K562 (cell line): ENCODE results near the gene PYCR2. TPM values are rescaled to one million over a fixed set of nuclear protein-coding genes. Genes with fewer than 3 reads are reported as not detected.

Source experiments
- ATAC-seq: fragments of 200-7000 bp; cut with Tn5 transposase; 3 replicates; pipeline ENCODE4 v1.9.1; 2020; ENCODE audit warnings: moderate library complexity
- BruUV-seq: library from RNA; stranded (reverse); fragments of 400-500 nt; replicated peaks from 2 replicates; lab custom pipeline; 2021; lab: Mats Ljungman, UMichigan
- CTCF ChIA-PET: fragments of 300-600 bp; formaldehyde crosslinking; extraction: SDS; loops from one replicate; lab custom pipeline; 2021; ENCODE audit warnings: low intra/inter-chr PET ratio; lab: Yijun Ruan, JAX
- POLR2A ChIA-PET: fragments of 300-600, 350-650 bp; sonication (Branson Sonifier 250); formaldehyde crosslinking; extraction: SDS; loops from one replicate; lab custom pipeline; 2021; ENCODE audit warnings: antibody characterized with exemption, inconsistent platforms; lab: Yijun Ruan, JAX
- DNase-seq, 4 experiments: peaks; one replicate each; pipeline versions ENCODE4 v3.0.0 to v3.0.0-alpha.2; 2011 to 2018; ENCODE audit warnings: low spot score in 3 of 4, mixed read lengths in 3 of 4; ENCODE audit errors: extremely low read depth in 1 of 4
- FAIRE-seq: peaks from 2 replicates; lab custom pipeline; 2011; peaks lifted over from hg19 to GRCh38; lab: Jason Lieb, UNC
- H2AFZ ChIP-seq: 2 replicates; pipeline ENCODE4 v1.6.0; 2011; ENCODE audit warnings: low read depth, low read length, control low read depth, inconsistent platforms
- H3K27ac ChIP-seq: fragments of 200-600 bp; 3 replicates; pipeline ENCODE4 v1.8.0; 2011; ENCODE audit warnings: low read depth, mild to moderate bottlenecking, control low read depth, inconsistent platforms, low read length, moderate library complexity, mixed read lengths; ENCODE audit errors: extremely low read depth
- H3K27me3 ChIP-seq, 2 experiments: fragments of 300-600 bp in 1 of 2; 2 replicates in 1 of 2; 3 replicates in 1 of 2; pipeline versions ENCODE4 v1.6.0 to v1.8.0; 2011; ENCODE audit warnings: inconsistent platforms in 2 of 2, low read length in 2 of 2, mild to moderate bottlenecking in 1 of 2, mixed read lengths in 1 of 2, moderate library complexity in 1 of 2; ENCODE audit not compliant: control insufficient read depth in 2 of 2, insufficient read depth in 2 of 2
- H3K36me3 ChIP-seq: fragments of 300-600 bp; 3 replicates; pipeline ENCODE4 v1.8.0; 2011; ENCODE audit warnings: mild to moderate bottlenecking, low read length, inconsistent platforms; ENCODE audit not compliant: control insufficient read depth, insufficient read depth
- H3K4me1 ChIP-seq, 2 experiments: fragments of 200-600 bp in 1 of 2; replicated peaks in 1 of 2; 2 replicates in 1 of 2; 3 replicates in 1 of 2; pipeline versions ENCODE4 v1.5.1 to v1.8.0; 2011; ENCODE audit warnings: inconsistent platforms in 2 of 2, low read length in 2 of 2, mild to moderate bottlenecking in 1 of 2, mixed read lengths in 1 of 2, moderate library complexity in 1 of 2; ENCODE audit not compliant: control insufficient read depth in 2 of 2, insufficient read depth in 2 of 2
- H3K4me2 ChIP-seq: 2 replicates; pipeline ENCODE4 v1.6.1; 2011; ENCODE audit warnings: low read length, control low read depth, inconsistent platforms, mixed read lengths; ENCODE audit not compliant: insufficient read depth
- H3K4me3 ChIP-seq: fragments of 200-600 bp; sonication (generic), shearing (Covaris generic); 2 replicates; pipeline ENCODE4 v1.5.1; 2016; ENCODE audit warnings: control low read depth, inconsistent platforms
- H3K79me2 ChIP-seq: fragments of 200-600 bp; 3 replicates; pipeline ENCODE4 v1.8.0; 2011; ENCODE audit warnings: low read length, inconsistent platforms; ENCODE audit not compliant: control insufficient read depth, insufficient read depth
- H3K9ac ChIP-seq, 2 experiments: 2 replicates each; pipeline versions ENCODE4 v1.6.0 to v1.6.1; 2011; ENCODE audit warnings: low read depth in 2 of 2, low read length in 2 of 2, control low read depth in 1 of 2, inconsistent platforms in 1 of 2, mild to moderate bottlenecking in 1 of 2, mixed read lengths in 1 of 2; ENCODE audit not compliant: insufficient read depth in 1 of 2
- H3K9me1 ChIP-seq: one replicate; pipeline ENCODE4 v1.6.0; 2011; ENCODE audit warnings: inconsistent platforms, mild to moderate bottlenecking, low read length, moderate library complexity; ENCODE audit not compliant: control insufficient read depth, insufficient read depth
- H3K9me3 ChIP-seq: replicated peaks from 2 replicates; pipeline ENCODE4 v1.5.1; 2011; ENCODE audit warnings: low read depth, low read length, inconsistent platforms; ENCODE audit not compliant: control insufficient read depth, insufficient read depth
- H4K20me1 ChIP-seq: replicated peaks from 2 replicates; pipeline ENCODE4 v1.6.1; 2011; ENCODE audit warnings: low read length, inconsistent platforms, mixed read lengths; ENCODE audit not compliant: control insufficient read depth, insufficient read depth
- CBFA2T3 ChIP-seq: fragments of 450-650 bp; IDR thresholded peaks from 2 replicates; pipeline ENCODE4 v1.6.1; 2017
- CREM ChIP-seq: IDR thresholded peaks from 2 replicates; pipeline ENCODE4 v1.6.1; 2014; ENCODE audit warnings: antibody characterized with exemption, low read depth
- EP300 ChIP-seq: IDR thresholded peaks from 2 replicates; pipeline ENCODE4 v1.6.1; 2012; ENCODE audit warnings: low read length, improper control_type of control experiment
- FOXJ2 ChIP-seq: fragments of 200-800 bp; sonication (Bioruptor generic); IDR thresholded peaks from 2 replicates; pipeline ENCODE4 v1.6.1; 2016; ENCODE audit warnings: missing genetic modification characterization, missing compliant biosample characterization
- NFE2 ChIP-seq: IDR thresholded peaks from 2 replicates; pipeline ENCODE4 v1.6.1; 2014; ENCODE audit warnings: antibody characterized with exemption, low read depth
- TCF3 ChIP-seq: sonication (generic); formaldehyde crosslinking; IDR thresholded peaks from 2 replicates; pipeline ENCODE4 v1.4.0; 2020; ENCODE audit warnings: mild to moderate bottlenecking, missing genetic modification reagents
- ZBTB7A ChIP-seq: IDR thresholded peaks from 2 replicates; pipeline ENCODE4 v1.6.1; 2011; ENCODE audit warnings: low read depth, mild to moderate bottlenecking, low read length, moderate library complexity, borderline replicate concordance; ENCODE audit not compliant: control insufficient read depth
- ZNF592 ChIP-seq: fragments of 450-650 bp; IDR thresholded peaks from 2 replicates; pipeline ENCODE4 v1.6.1; 2017; ENCODE audit warnings: antibody characterized with exemption, mild to moderate bottlenecking
- WGBS: fragments of 100-300 bp; shearing (Covaris generic); methylation state at CpG from one replicate; pipeline ENCODE4 v1.1.6; 2016; ENCODE audit warnings: low coverage, mixed read lengths; ENCODE audit not compliant: insufficient coverage; ENCODE audit errors: missing lambda C conversion rate; 5-methylcytosine and 5-hydroxymethylcytosine counted together
- in situ Hi-C: fragments of 300-500 bp; cut with MboI; formaldehyde crosslinking; loops from 4 replicates; pipeline ENCODE4 v1.15.0; 2018; ENCODE audit warnings: inconsistent platforms, mixed read lengths
- intact Hi-C: fragments of 100-400 bp; cut with micrococcal nuclease; formaldehyde crosslinking; loops from 2 replicates; pipeline ENCODE4 v1.14.2; 2022
- polyA plus RNA-seq, 8 experiments: library from polyadenylated mRNA; depleted of rRNA in 4 of 8; stranded (reverse) in 5 of 8; unstranded in 3 of 8; fragments of >200 nt; fragmentation: Nextera tagmentation in 2 of 8; fragmentation: Illumina TruSeq in 1 of 8; extraction: Ambion mirVana in 2 of 8; extraction: Trizol in 1 of 8; gene quantifications; 2 replicates each; pipeline versions ENCODE4 v1.2.1 to v1.2.3, GENCODE V29; 2011 to 2014; ENCODE audit warnings: inconsistent platforms in 1 of 8, missing spikeins in 1 of 8
- total RNA-seq, 7 experiments: library from RNA; depleted of rRNA in 6 of 7; stranded (reverse); fragments of >200 nt in 6 of 7; fragmentation: Illumina TruSeq in 2 of 7; extraction: Trizol in 2 of 7; gene quantifications; 2 replicates each; pipeline versions ENCODE4 v1.2.1 to v1.2.3, GENCODE V29; 2011 to 2021; ENCODE audit warnings: low replicate concordance in 1 of 7
- TF ChIP-seq, protein P1 (sequence below), 2 experiments: fragments of 200-800 bp in 1 of 2; sonication (Bioruptor generic) in 1 of 2; sonication (generic) in 1 of 2; formaldehyde crosslinking in 1 of 2; IDR thresholded peaks in 1 of 2; conservative IDR thresholded peaks in 1 of 2; 2 replicates each; pipeline versions ENCODE4 v1.5.0 to v1.6.1; 2016 to 2020; ENCODE audit warnings: missing compliant biosample characterization in 1 of 2, missing genetic modification characterization in 1 of 2, missing genetic modification reagents in 1 of 2
- TF ChIP-seq, protein P2 (sequence below): fragments of 450-650 bp; conservative IDR thresholded peaks from 2 replicates; pipeline ENCODE4 v1.6.1; 2016; ENCODE audit warnings: missing genetic modification characterization, low read depth, mild to moderate bottlenecking, missing compliant biosample characterization, moderate library complexity
- TF ChIP-seq, protein P3 (sequence below), 2 experiments: fragments of 450-650 bp in 1 of 2; sonication (generic) in 1 of 2; formaldehyde crosslinking in 1 of 2; IDR thresholded peaks in 1 of 2; conservative IDR thresholded peaks in 1 of 2; 2 replicates each; pipeline versions ENCODE4 v1.6.1 to v1.8.1; 2016 to 2023; ENCODE audit warnings: mild to moderate bottlenecking in 2 of 2, moderate library complexity in 2 of 2, inconsistent platforms in 1 of 2, missing genetic modification reagents in 1 of 2

Gene PYCR2
- total and polyA plus RNA-seq, 9 of the 15 experiments (the other 6 are each of a cell fraction or from before 2014, with no cell fraction given) = 5.5 to 219 (median 127) TPM

- Histone ChIP-seq H3K9ac (peak overlapping the region; percentile 9 to 66; a peak in 3 of 4 replicates), H3K79me2 (no peaks in the 10 kb centered on the region), H3K36me3 (no peaks in the 10 kb centered on the region), H3K4me2 (0 out of 2 replicates have a peak overlapping the region, but pooled peaks have one; percentile 16), H3K27me3 (no peaks in the 10 kb centered on the region), H3K9me3 (no peaks in the 10 kb centered on the region), H3K27ac (no peak overlapping the region; the same call in 2 of the 3 replicates), H3K4me3 (no peak overlapping the region), H3K9me1 (no peaks in the 10 kb centered on the region), H3K4me1 (peaks cover 15 to 20% of the 10 kb centered on the region in 2 experiments), H2AFZ (peak overlapping the region; percentile 62; the same call in 1 of the 2 replicates), H4K20me1 (no peaks in the 10 kb centered on the region)
- ATAC-seq (peak; percentile 50), DNase-seq (peak; percentile 73 to 78 (median 74)), FAIRE-seq (no peak)
- WGBS = 24% methylated on average over 4 of the region's 4 CpGs
- CTCF ChIA-PET = no interaction called here
- in situ Hi-C loops = no loop called here
- POLR2A ChIA-PET = interaction anchor here (0.7 to 2.1 kb wide), 3 partner anchors 10 to 86 kb away, joined by 3 to 8 read pairs (median 3); partner anchors contain the start of gene LEFTY1
- intact Hi-C loops = no loop called here
- no TSS peak for BruUV-seq
- TF ChIP-seq EP300 (peak; percentile 33; the same call in 1 of the 2 replicates), CREM (0 out of 2 replicates have a peak, but pooled peaks have one; percentile 27), CBFA2T3 (peak; percentile 69), ZNF592 (peak; percentile 37; the same call in 1 of the 2 replicates), TCF3 (CRISPR knock-in tag) (peak; percentile 28; the same call in 1 of the 2 replicates), ZBTB7A (peak; percentile 51; the same call in 1 of the 2 replicates), NFE2 (peak; percentile 15; the same call in 1 of the 2 replicates), FOXJ2 (tag) (no peak)
- TF ChIP-seq, protein P1, sequence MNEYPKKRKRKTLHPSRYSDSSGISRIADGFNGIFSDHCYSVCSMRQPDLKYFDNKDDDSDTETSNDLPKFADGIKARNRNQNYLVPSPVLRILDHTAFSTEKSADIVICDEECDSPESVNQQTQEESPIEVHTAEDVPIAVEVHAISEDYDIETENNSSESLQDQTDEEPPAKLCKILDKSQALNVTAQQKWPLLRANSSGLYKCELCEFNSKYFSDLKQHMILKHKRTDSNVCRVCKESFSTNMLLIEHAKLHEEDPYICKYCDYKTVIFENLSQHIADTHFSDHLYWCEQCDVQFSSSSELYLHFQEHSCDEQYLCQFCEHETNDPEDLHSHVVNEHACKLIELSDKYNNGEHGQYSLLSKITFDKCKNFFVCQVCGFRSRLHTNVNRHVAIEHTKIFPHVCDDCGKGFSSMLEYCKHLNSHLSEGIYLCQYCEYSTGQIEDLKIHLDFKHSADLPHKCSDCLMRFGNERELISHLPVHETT (CRISPR knock-in tag; conservative IDR thresholded peaks at IDR 0.05 in 1 of 2, IDR thresholded peaks at IDR 0.05 in 1 of 2) = no peak
- TF ChIP-seq, protein P2, sequence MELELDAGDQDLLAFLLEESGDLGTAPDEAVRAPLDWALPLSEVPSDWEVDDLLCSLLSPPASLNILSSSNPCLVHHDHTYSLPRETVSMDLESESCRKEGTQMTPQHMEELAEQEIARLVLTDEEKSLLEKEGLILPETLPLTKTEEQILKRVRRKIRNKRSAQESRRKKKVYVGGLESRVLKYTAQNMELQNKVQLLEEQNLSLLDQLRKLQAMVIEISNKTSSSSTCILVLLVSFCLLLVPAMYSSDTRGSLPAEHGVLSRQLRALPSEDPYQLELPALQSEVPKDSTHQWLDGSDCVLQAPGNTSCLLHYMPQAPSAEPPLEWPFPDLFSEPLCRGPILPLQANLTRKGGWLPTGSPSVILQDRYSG (tag) = no peak
- TF ChIP-seq, protein P3, sequence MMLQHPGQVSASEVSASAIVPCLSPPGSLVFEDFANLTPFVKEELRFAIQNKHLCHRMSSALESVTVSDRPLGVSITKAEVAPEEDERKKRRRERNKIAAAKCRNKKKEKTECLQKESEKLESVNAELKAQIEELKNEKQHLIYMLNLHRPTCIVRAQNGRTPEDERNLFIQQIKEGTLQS (IDR thresholded peaks at IDR 0.05) = peak; percentile 20; the same call in 1 of the 2 replicates
- TF ChIP-seq, protein P3 (CRISPR knock-in tag; conservative IDR thresholded peaks at IDR 0.05) = no peak
Observed at GRCh38 chr1:225899044-225899925, 24.8 kb downstream of the PYCR2 start.
